Measurements from ENCODE around the gene CLIP4.

Gene CLIP4

GRCh38 chr2:29159125-29159524 lies 43.9 kb downstream of the CLIP4 start:
- Histone ChIP-seq H3K4me1 (ENCODE audit: control insufficient read depth, insufficient read depth, low read length) (no peaks in the 10 kb centered on the region), H3K9ac (ENCODE audit: low read length) (no peak overlapping the region), H3K36me3 (ENCODE audit: control insufficient read depth, insufficient read depth, low read length) (no peaks in the 10 kb centered on the region), H3K27ac (ENCODE audit: low read depth, low read length) (no peak overlapping the region), H3K27me3 (ENCODE audit: control insufficient read depth, insufficient read depth, low read length) (no peaks in the 10 kb centered on the region), H3K4me3 (ENCODE audit: low read length) (no peak overlapping the region)

- H3K27ac ChIP-seq (ENCODE audit: low read depth, low read length): no peak overlapping the region
- no peak overlapping the region for H3K4me3 ChIP-seq (ENCODE audit: low read length)
- H3K36me3 ChIP-seq (ENCODE audit: control insufficient read depth, insufficient read depth, low read length): no peaks in the 10 kb centered on the region
Measured at GRCh38 chr2:29160184-29160583, 45.0 kb downstream of the CLIP4 start.

DNA sequence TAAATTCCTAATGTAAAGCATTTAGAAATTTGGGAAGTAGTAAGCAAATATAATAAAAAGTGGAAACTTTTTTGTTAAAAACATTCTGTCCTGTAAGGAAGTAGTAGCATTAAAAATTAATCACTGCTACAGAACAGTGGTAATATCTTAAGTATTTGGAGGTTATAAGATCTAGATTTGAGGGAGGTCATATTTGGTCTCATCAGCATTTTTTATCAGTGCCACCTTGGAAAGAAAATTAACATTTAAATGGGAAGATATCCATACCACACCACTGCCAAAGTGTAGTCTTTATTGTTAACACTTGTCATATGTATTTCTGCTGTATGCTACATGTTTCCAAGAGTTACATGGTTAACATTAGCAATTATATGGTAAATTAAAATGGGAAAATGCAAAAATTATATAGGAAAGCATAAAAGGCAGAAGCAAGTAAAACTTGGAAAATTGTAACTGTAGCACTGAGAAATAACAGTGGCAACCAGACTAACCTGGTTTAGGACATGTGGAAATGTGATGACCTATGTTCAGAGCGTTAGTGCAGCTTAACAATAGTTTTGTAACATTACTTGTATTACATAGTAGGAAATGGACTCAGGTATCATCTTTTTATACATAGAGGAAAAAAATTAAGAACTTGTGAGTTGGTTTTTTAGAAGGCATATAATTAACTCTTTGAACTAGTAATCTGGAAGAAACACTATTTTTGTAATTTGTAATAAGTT lies 47.2 kb downstream of the CLIP4 start:
- no peaks in the 10 kb centered on the region for H3K36me3 ChIP-seq (ENCODE audit: control insufficient read depth, insufficient read depth, low read length)
- H3K4me1 ChIP-seq (ENCODE audit: control insufficient read depth, insufficient read depth, low read length): no peaks in the 10 kb centered on the region
- H3K4me3 ChIP-seq (ENCODE audit: low read length): no peak overlapping the region
- H3K27ac ChIP-seq (ENCODE audit: low read depth, low read length): no peak overlapping the region
- no peaks in the 10 kb centered on the region for H3K27me3 ChIP-seq (ENCODE audit: control insufficient read depth, insufficient read depth, low read length)
- H3K9ac ChIP-seq (ENCODE audit: low read length): no peak overlapping the region

More at GRCh38 chr2:29160184-29160583, 45.0 kb downstream of the CLIP4 start:
- Histone ChIP-seq H3K9ac (ENCODE audit: low read length) (no peak overlapping the region), H3K27me3 (ENCODE audit: control insufficient read depth, insufficient read depth, low read length) (no peaks in the 10 kb centered on the region), H3K4me1 (ENCODE audit: control insufficient read depth, insufficient read depth, low read length) (no peaks in the 10 kb centered on the region)

DNA sequence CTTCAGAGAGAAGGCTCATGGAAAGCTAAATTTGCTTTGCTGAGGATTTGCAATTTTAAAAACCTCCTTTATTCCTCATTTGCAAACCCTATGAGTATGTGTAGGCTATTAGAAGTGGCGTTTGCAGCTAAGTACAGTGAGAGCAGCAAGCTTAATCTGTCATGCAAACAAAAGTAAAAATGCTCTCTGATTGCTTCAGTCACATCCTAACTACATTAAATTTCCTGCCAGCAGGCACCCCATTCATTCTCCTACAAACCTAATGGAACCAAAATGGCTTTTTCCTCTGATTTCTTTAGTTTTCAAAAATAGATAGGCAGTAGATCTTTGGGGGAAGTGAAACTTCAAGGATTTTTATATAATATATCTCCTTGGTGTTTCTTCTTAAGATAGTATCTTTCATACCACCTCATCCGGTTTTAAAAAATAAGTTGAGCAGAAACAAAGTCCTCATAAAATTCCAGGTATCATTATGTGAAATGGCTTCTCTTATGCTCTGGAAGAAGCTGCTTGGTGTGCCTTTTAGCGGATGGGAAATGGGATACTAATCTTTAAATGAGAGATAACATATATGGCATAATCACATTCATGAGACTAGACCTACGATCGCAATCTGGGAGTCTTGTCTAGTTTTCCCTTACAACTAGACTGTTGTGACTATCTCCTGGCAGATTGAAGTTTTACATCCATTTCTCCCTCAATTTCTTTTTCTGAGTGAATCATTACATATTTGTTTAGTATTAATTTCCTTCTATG lies 49.1 kb downstream of the CLIP4 start:
- H3K27me3 ChIP-seq (ENCODE audit: control insufficient read depth, insufficient read depth, low read length): no peaks in the 10 kb centered on the region
- no peaks in the 10 kb centered on the region for H3K4me1 ChIP-seq (ENCODE audit: control insufficient read depth, insufficient read depth, low read length)
- H3K4me3 ChIP-seq (ENCODE audit: low read length): no peak overlapping the region
- H3K27ac ChIP-seq (ENCODE audit: low read depth, low read length): no peak overlapping the region
- no peaks in the 10 kb centered on the region for H3K36me3 ChIP-seq (ENCODE audit: control insufficient read depth, insufficient read depth, low read length)
- no peak overlapping the region for H3K9ac ChIP-seq (ENCODE audit: low read length)

GRCh38 chr2:29165362-29166241 lies 50.4 kb downstream of the CLIP4 start:
- no peak overlapping the region for H3K9ac ChIP-seq (ENCODE audit: low read length)
- H3K4me3 ChIP-seq (ENCODE audit: low read length): no peak overlapping the region
- H3K27me3 ChIP-seq (ENCODE audit: control insufficient read depth, insufficient read depth, low read length): no peaks in the 10 kb centered on the region
- H3K36me3 ChIP-seq (ENCODE audit: control insufficient read depth, insufficient read depth, low read length): no peaks in the 10 kb centered on the region
- H3K27ac ChIP-seq (ENCODE audit: low read depth, low read length): no peak overlapping the region
- H3K4me1 ChIP-seq (ENCODE audit: control insufficient read depth, insufficient read depth, low read length): no peaks in the 10 kb centered on the region

- no peak overlapping the region for H3K4me3 ChIP-seq (ENCODE audit: low read length)
- H3K9ac ChIP-seq (ENCODE audit: low read length): no peak overlapping the region
- no peaks in the 10 kb centered on the region for H3K36me3 ChIP-seq (ENCODE audit: control insufficient read depth, insufficient read depth, low read length)
- H3K27ac ChIP-seq (ENCODE audit: low read depth, low read length): no peak overlapping the region
- no peaks in the 10 kb centered on the region for H3K4me1 ChIP-seq (ENCODE audit: control insufficient read depth, insufficient read depth, low read length)
- no peaks in the 10 kb centered on the region for H3K27me3 ChIP-seq (ENCODE audit: control insufficient read depth, insufficient read depth, low read length)
Measured at GRCh38 chr2:29166242-29167039, 51.2 kb downstream of the CLIP4 start.

- no peak overlapping the region for H3K9ac ChIP-seq (ENCODE audit: low read length)
- no peak overlapping the region for H3K4me3 ChIP-seq (ENCODE audit: low read length)
- H3K4me1 ChIP-seq (ENCODE audit: control insufficient read depth, insufficient read depth, low read length): no peaks in the 10 kb centered on the region
- no peaks in the 10 kb centered on the region for H3K27me3 ChIP-seq (ENCODE audit: control insufficient read depth, insufficient read depth, low read length)
- H3K36me3 ChIP-seq (ENCODE audit: control insufficient read depth, insufficient read depth, low read length): no peaks in the 10 kb centered on the region
- no peak overlapping the region for H3K27ac ChIP-seq (ENCODE audit: low read depth, low read length)
Measured at GRCh38 chr2:29174937-29175336, 59.7 kb downstream of the CLIP4 start.

GRCh38 chr2:29175338-29175737 lies 60.1 kb downstream of the CLIP4 start:
- no peaks in the 10 kb centered on the region for H3K27me3 ChIP-seq (ENCODE audit: control insufficient read depth, insufficient read depth, low read length)
- no peak overlapping the region for H3K27ac ChIP-seq (ENCODE audit: low read depth, low read length)
- no peak overlapping the region for H3K9ac ChIP-seq (ENCODE audit: low read length)
- H3K4me1 ChIP-seq (ENCODE audit: control insufficient read depth, insufficient read depth, low read length): no peaks in the 10 kb centered on the region
- no peaks in the 10 kb centered on the region for H3K36me3 ChIP-seq (ENCODE audit: control insufficient read depth, insufficient read depth, low read length)
- H3K4me3 ChIP-seq (ENCODE audit: low read length): no peak overlapping the region

GRCh38 chr2:29182334-29182733 lies 67.1 kb downstream of the CLIP4 start:
- no peak overlapping the region for H3K27ac ChIP-seq (ENCODE audit: low read depth, low read length)
- H3K4me1 ChIP-seq (ENCODE audit: control insufficient read depth, insufficient read depth, low read length): no peaks in the 10 kb centered on the region
- H3K4me3 ChIP-seq (ENCODE audit: low read length): no peak overlapping the region
- no peaks in the 10 kb centered on the region for H3K27me3 ChIP-seq (ENCODE audit: control insufficient read depth, insufficient read depth, low read length)
- no peak overlapping the region for H3K9ac ChIP-seq (ENCODE audit: low read length)
- no peaks in the 10 kb centered on the region for H3K36me3 ChIP-seq (ENCODE audit: control insufficient read depth, insufficient read depth, low read length)

GRCh38 chr2:29182920-29183319 lies 67.7 kb downstream of the CLIP4 start:
- no peaks in the 10 kb centered on the region for H3K27me3 ChIP-seq (ENCODE audit: control insufficient read depth, insufficient read depth, low read length)
- no peak overlapping the region for H3K9ac ChIP-seq (ENCODE audit: low read length)
- no peaks in the 10 kb centered on the region for H3K4me1 ChIP-seq (ENCODE audit: control insufficient read depth, insufficient read depth, low read length)
- H3K27ac ChIP-seq (ENCODE audit: low read depth, low read length): no peak overlapping the region
- H3K4me3 ChIP-seq (ENCODE audit: low read length): no peak overlapping the region
- no peaks in the 10 kb centered on the region for H3K36me3 ChIP-seq (ENCODE audit: control insufficient read depth, insufficient read depth, low read length)

DNA sequence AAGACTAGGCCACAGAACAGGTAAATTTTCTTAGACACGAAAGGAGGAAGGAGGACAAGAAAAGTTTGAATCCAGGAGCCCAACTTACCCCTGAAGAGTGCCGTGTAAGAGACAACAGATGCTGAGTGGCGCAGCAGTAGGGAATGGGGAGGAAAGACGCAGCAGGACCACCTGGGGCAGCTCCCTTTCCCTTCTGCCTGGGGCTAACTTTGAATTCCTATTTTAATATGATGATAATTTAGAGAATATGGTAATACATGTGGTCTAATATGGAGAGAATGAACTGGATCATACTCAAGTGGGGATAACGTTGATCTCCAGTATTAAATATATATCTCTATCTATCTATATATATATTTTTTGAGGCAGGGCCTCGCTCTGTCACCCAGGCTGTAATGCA lies 69.3 kb downstream of the CLIP4 start:
- Histone ChIP-seq H3K4me3 (ENCODE audit: low read length) (no peak overlapping the region), H3K9ac (ENCODE audit: low read length) (no peak overlapping the region), H3K27me3 (ENCODE audit: control insufficient read depth, insufficient read depth, low read length) (no peaks in the 10 kb centered on the region), H3K36me3 (ENCODE audit: control insufficient read depth, insufficient read depth, low read length) (no peaks in the 10 kb centered on the region), H3K4me1 (ENCODE audit: control insufficient read depth, insufficient read depth, low read length) (no peaks in the 10 kb centered on the region), H3K27ac (ENCODE audit: low read depth, low read length) (no peak overlapping the region)

- no peak overlapping the region for H3K4me3 ChIP-seq (ENCODE audit: low read length)
- H3K27ac ChIP-seq (ENCODE audit: low read depth, low read length): no peak overlapping the region
- no peaks in the 10 kb centered on the region for H3K4me1 ChIP-seq (ENCODE audit: control insufficient read depth, insufficient read depth, low read length)
- no peaks in the 10 kb centered on the region for H3K27me3 ChIP-seq (ENCODE audit: control insufficient read depth, insufficient read depth, low read length)
- H3K36me3 ChIP-seq (ENCODE audit: control insufficient read depth, insufficient read depth, low read length): no peaks in the 10 kb centered on the region
- no peak overlapping the region for H3K9ac ChIP-seq (ENCODE audit: low read length)
Measured at GRCh38 chr2:29186817-29187216, 71.6 kb downstream of the CLIP4 start.
